Measurements from ENCODE around the gene ACP4.

DNA sequence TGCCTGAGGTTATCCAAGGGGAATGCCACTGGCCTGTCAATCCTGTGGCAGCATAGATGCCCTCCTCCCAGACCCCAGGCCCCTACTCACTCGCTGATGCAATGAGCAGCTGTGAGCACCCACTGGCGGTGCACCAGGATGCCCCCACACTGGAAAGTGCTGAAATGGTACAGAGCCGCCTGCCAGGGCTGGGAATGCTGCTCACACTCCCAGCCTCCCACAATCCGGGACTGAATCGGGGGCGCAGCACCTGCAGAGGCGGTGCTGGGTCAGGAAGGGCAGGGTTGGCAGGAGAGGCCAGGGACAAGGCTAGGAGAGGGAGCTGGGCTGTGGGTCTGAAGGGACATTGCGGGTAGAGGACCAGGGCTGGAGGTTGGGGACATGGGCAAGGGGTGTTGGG is 31.4 kb downstream of the ACP4 start:
- TF ChIP-seq, protein P1, sequence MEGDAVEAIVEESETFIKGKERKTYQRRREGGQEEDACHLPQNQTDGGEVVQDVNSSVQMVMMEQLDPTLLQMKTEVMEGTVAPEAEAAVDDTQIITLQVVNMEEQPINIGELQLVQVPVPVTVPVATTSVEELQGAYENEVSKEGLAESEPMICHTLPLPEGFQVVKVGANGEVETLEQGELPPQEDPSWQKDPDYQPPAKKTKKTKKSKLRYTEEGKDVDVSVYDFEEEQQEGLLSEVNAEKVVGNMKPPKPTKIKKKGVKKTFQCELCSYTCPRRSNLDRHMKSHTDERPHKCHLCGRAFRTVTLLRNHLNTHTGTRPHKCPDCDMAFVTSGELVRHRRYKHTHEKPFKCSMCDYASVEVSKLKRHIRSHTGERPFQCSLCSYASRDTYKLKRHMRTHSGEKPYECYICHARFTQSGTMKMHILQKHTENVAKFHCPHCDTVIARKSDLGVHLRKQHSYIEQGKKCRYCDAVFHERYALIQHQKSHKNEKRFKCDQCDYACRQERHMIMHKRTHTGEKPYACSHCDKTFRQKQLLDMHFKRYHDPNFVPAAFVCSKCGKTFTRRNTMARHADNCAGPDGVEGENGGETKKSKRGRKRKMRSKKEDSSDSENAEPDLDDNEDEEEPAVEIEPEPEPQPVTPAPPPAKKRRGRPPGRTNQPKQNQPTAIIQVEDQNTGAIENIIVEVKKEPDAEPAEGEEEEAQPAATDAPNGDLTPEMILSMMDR (IDR thresholded peaks at IDR 0.05; ENCODE audit: low read depth, low read length) = no peak
- TF ChIP-seq EZH2phosphoT487 (IDR thresholded peaks at IDR 0.05; ENCODE audit: low read depth) = no peak

Measured in OCI-LY3 (cell line).